H1 (cell line): ENCODE measurements around the gene MYH16. TPM values are rescaled to one million over a fixed set of nuclear protein-coding genes. Genes with fewer than 3 reads are reported as not detected.

ENCODE experiments used
- CTCF ChIA-PET: fragments of 300-600 bp; sonication (Branson Sonifier 250); formaldehyde crosslinking; loops from one replicate; lab custom pipeline; 2021; ENCODE audit not compliant: partially characterized antibody; lab: Charles Lee
- POLR2A ChIA-PET: fragments of 300-600 bp; sonication (Branson Sonifier 250); formaldehyde crosslinking; loops from one replicate; lab custom pipeline; 2021; ENCODE audit warnings: inconsistent platforms; ENCODE audit not compliant: partially characterized antibody; lab: Charles Lee
- DNase-seq, 2 experiments: peaks; one replicate each; pipeline versions ENCODE4 v3.0.0 to v3.0.0-alpha.2; 2010 to 2022; ENCODE audit warnings: low spot score in 2 of 2, low read depth in 1 of 2, mixed read lengths in 1 of 2
- FAIRE-seq: peaks from 2 replicates; lab custom pipeline; 2011; peaks lifted over from hg19 to GRCh38; lab: Jason Lieb, UNC
- H2AFZ ChIP-seq: 2 replicates; pipeline ENCODE4 v1.8.1; 2012; ENCODE audit warnings: low read length, inconsistent platforms
- H2AK5ac ChIP-seq: 2 replicates; pipeline ENCODE4 v1.6.1; 2013; ENCODE audit warnings: low read depth, low read length
- H2BK120ac ChIP-seq: replicated peaks from 2 replicates; pipeline ENCODE3; 2013; ENCODE audit warnings: low read depth, low read length, inconsistent platforms
- H2BK12ac ChIP-seq: 2 replicates; pipeline ENCODE4 v1.6.1; 2013; ENCODE audit warnings: low read depth, low read length
- H2BK15ac ChIP-seq: 2 replicates; pipeline ENCODE4 v1.6.1; 2013; ENCODE audit warnings: low read length
- H2BK20ac ChIP-seq: 2 replicates; pipeline ENCODE4 v1.6.1; 2013; ENCODE audit warnings: low read length
- H2BK5ac ChIP-seq: 2 replicates; pipeline ENCODE4 v1.6.1; 2013; ENCODE audit warnings: low read depth, low read length
- H3K14ac ChIP-seq: 2 replicates; pipeline ENCODE4 v1.6.1; 2013; ENCODE audit warnings: inconsistent platforms; ENCODE audit not compliant: insufficient read length
- H3K18ac ChIP-seq: 2 replicates; pipeline ENCODE4 v1.6.1; 2013; ENCODE audit warnings: low read length; ENCODE audit errors: extremely low read depth
- H3K23ac ChIP-seq: 2 replicates; pipeline ENCODE4 v1.6.1; 2013; ENCODE audit warnings: inconsistent platforms; ENCODE audit not compliant: insufficient read length
- H3K23me2 ChIP-seq: 2 replicates; pipeline ENCODE4 v1.6.1; 2013; ENCODE audit warnings: low read depth, low read length
- H3K27ac ChIP-seq: 2 replicates; pipeline ENCODE4 v1.6.1; 2011; ENCODE audit warnings: low read depth, low read length, inconsistent platforms
- H3K27me3 ChIP-seq, 4 experiments: replicated peaks in 1 of 4; 1 replicate in 1 of 4; 2 replicates in 3 of 4; pipeline versions ENCODE4 v1.6.1 to v1.8.1; 2011 to 2013; ENCODE audit warnings: low read length in 3 of 4, mild to moderate bottlenecking in 3 of 4, inconsistent platforms in 2 of 4, mixed read lengths in 2 of 4, moderate library complexity in 1 of 4; ENCODE audit not compliant: control insufficient read depth in 3 of 4, insufficient read depth in 3 of 4; ENCODE audit errors: extremely low read depth in 1 of 4
- H3K36me3 ChIP-seq, 4 experiments: 2 replicates each; pipeline versions ENCODE4 v1.6.1 to v1.8.1; 2011 to 2013; ENCODE audit warnings: mild to moderate bottlenecking in 4 of 4, low read length in 3 of 4, moderate library complexity in 2 of 4, control low read depth in 1 of 4, inconsistent platforms in 1 of 4; ENCODE audit not compliant: insufficient read depth in 4 of 4, control insufficient read depth in 2 of 4
- H3K4ac ChIP-seq: replicated peaks from 2 replicates; pipeline ENCODE3; 2013; ENCODE audit warnings: low read length, low read depth, mixed read lengths, inconsistent platforms; ENCODE audit not compliant: insufficient read length
- H3K4me1 ChIP-seq, 4 experiments: replicated peaks in 1 of 4; 1 replicate in 1 of 4; 2 replicates in 3 of 4; pipeline versions ENCODE4 v1.6.1 to v1.8.1; 2011 to 2013; ENCODE audit warnings: low read length in 3 of 4, inconsistent platforms in 2 of 4, mixed read lengths in 1 of 4; ENCODE audit not compliant: insufficient read depth in 4 of 4, control insufficient read depth in 3 of 4
- H3K4me2 ChIP-seq, 2 experiments: 2 replicates each; pipeline versions ENCODE4 v1.6.1 to v1.8.1; 2011 to 2013; ENCODE audit warnings: low read depth in 2 of 2, low read length in 2 of 2, control low read depth in 1 of 2, inconsistent platforms in 1 of 2, mild to moderate bottlenecking in 1 of 2; ENCODE audit not compliant: insufficient read depth in 1 of 2
- H3K4me3 ChIP-seq, 4 experiments: fragments of 200-600, 300-600 bp in 1 of 4; sonication (generic), shearing (Covaris generic), sonication (Bioruptor Twin) in 1 of 4; 2 replicates each; pipeline versions ENCODE4 v1.5.1 to v1.8.1; 2011 to 2016; ENCODE audit warnings: low read length in 4 of 4, low read depth in 3 of 4, control low read depth in 2 of 4, inconsistent platforms in 2 of 4, mild to moderate bottlenecking in 2 of 4, mixed read lengths in 1 of 4, moderate library complexity in 1 of 4; ENCODE audit not compliant: insufficient read depth in 2 of 4; ENCODE audit errors: extremely low read depth in 1 of 4
- H3K56ac ChIP-seq: replicated peaks from 2 replicates; pipeline ENCODE3; 2013; ENCODE audit warnings: low read depth, mild to moderate bottlenecking, mixed read lengths, low read length, inconsistent platforms; ENCODE audit not compliant: insufficient read length
- H3K79me1 ChIP-seq: 2 replicates; pipeline ENCODE4 v1.6.1; 2013; ENCODE audit warnings: low read depth, low read length, control low read depth
- H3K79me2 ChIP-seq, 2 experiments: 2 replicates each; pipeline versions ENCODE4 v1.6.1 to v1.8.1; 2012 to 2013; ENCODE audit warnings: low read length in 2 of 2, mild to moderate bottlenecking in 2 of 2, inconsistent platforms in 1 of 2; ENCODE audit not compliant: insufficient read depth in 2 of 2, control insufficient read depth in 1 of 2
- H3K9ac ChIP-seq, 4 experiments: replicated peaks in 1 of 4; 1 replicate in 1 of 4; 2 replicates in 3 of 4; pipeline versions ENCODE4 v1.6.1 to v1.8.1; 2011 to 2013; ENCODE audit warnings: low read depth in 3 of 4, low read length in 3 of 4, control low read depth in 2 of 4, mild to moderate bottlenecking in 2 of 4, moderate library complexity in 2 of 4, inconsistent platforms in 1 of 4; ENCODE audit errors: extremely low read depth in 1 of 4
- H3K9me3 ChIP-seq, 2 experiments: 2 replicates each; pipeline versions ENCODE4 v1.6.1 to v1.8.1; 2012 to 2013; ENCODE audit warnings: mild to moderate bottlenecking in 2 of 2, moderate library complexity in 2 of 2, control low read depth in 1 of 2, inconsistent platforms in 1 of 2, low read depth in 1 of 2, low read length in 1 of 2, mixed read lengths in 1 of 2; ENCODE audit not compliant: insufficient read depth in 2 of 2
- H4K20me1 ChIP-seq, 2 experiments: replicated peaks in 1 of 2; 2 replicates each; pipeline versions ENCODE3 to v1.8.1; 2011 to 2013; ENCODE audit warnings: inconsistent platforms in 2 of 2, low read length in 2 of 2, mild to moderate bottlenecking in 1 of 2; ENCODE audit not compliant: insufficient read depth in 2 of 2, control insufficient read depth in 1 of 2
- H4K5ac ChIP-seq: 2 replicates; pipeline ENCODE4 v1.6.1; 2013; ENCODE audit warnings: low read length, low read depth, mixed read lengths, inconsistent platforms; ENCODE audit not compliant: insufficient read length
- H4K8ac ChIP-seq: 2 replicates; pipeline ENCODE4 v1.8.0; 2013; ENCODE audit warnings: mild to moderate bottlenecking, moderate library complexity, low read length, inconsistent platforms; ENCODE audit not compliant: insufficient read depth; ENCODE audit errors: extremely low read depth
- H4K91ac ChIP-seq: replicated peaks from 2 replicates; pipeline ENCODE3; 2013; ENCODE audit warnings: low read length, mixed read lengths, inconsistent platforms; ENCODE audit not compliant: insufficient read length
- CEBPB ChIP-seq: IDR thresholded peaks from 2 replicates; pipeline ENCODE4 v1.6.1; 2012; ENCODE audit warnings: low read depth, low read length
- CTCF ChIP-seq, 3 experiments: IDR thresholded peaks; 1 replicate in 2 of 3; 2 replicates in 1 of 3; pipeline versions ENCODE4 v1.5.1 to v1.6.1; 2011; ENCODE audit warnings: low read length in 3 of 3, mild to moderate bottlenecking in 3 of 3, inconsistent platforms in 2 of 3, low read depth in 1 of 3, moderate library complexity in 1 of 3; ENCODE audit not compliant: insufficient read depth in 1 of 3; ENCODE audit errors: control extremely low read depth in 1 of 3
- RAD21 ChIP-seq, 2 experiments: IDR thresholded peaks in 1 of 2; conservative IDR thresholded peaks in 1 of 2; 2 replicates each; pipeline ENCODE4 v1.6.1; 2011; ENCODE audit warnings: low read depth in 2 of 2, low read length in 2 of 2, improper control_type of control experiment in 1 of 2, inconsistent platforms in 1 of 2, mild to moderate bottlenecking in 1 of 2, moderate library complexity in 1 of 2
- WGBS, 2 experiments: shearing (Covaris generic) in 1 of 2; methylation state at CpG; one replicate each; pipeline versions ENCODE4 v1.1.6 to v1.1.7; 2013 to 2015; ENCODE audit warnings: low lambda C conversion rate in 2 of 2, mixed read lengths in 2 of 2, inconsistent platforms in 1 of 2, low coverage in 1 of 2, missing lambda C conversion rate in 1 of 2; ENCODE audit not compliant: insufficient replicate concordance in 2 of 2, insufficient coverage in 1 of 2, insufficient read length in 1 of 2; ENCODE audit errors: extremely low coverage in 1 of 2, missing lambda C conversion rate in 1 of 2; 5-methylcytosine and 5-hydroxymethylcytosine counted together
- polyA plus RNA-seq, 7 experiments: library from polyadenylated mRNA; depleted of rRNA in 3 of 7; stranded (reverse) in 5 of 7; unstranded in 2 of 7; fragments of >200 nt in 5 of 7; fragments of 200-250 nt in 2 of 7; gene quantifications; 1 replicate in 5 of 7; 2 replicates in 1 of 7; 4 replicates in 1 of 7; pipeline versions ENCODE4 v1.2.1 to v1.2.3, GENCODE V29; 2011 to 2013; ENCODE audit warnings: missing spikeins in 2 of 7, mixed read lengths in 2 of 7
- total RNA-seq: library from RNA; stranded (reverse); fragmentation: NEBNext Ultra II Directional; extraction: Animal tissue kit (Norgen Biotek cat#: 25700); gene quantifications from 2 replicates; pipeline ENCODE4 v1.2.1, GENCODE V29; 2021

MYH16 gene
- total and polyA plus RNA-seq, 2 of the 8 experiments (the other 6 are each of a cell fraction or from before 2014, with no cell fraction given), result not detected

DNA sequence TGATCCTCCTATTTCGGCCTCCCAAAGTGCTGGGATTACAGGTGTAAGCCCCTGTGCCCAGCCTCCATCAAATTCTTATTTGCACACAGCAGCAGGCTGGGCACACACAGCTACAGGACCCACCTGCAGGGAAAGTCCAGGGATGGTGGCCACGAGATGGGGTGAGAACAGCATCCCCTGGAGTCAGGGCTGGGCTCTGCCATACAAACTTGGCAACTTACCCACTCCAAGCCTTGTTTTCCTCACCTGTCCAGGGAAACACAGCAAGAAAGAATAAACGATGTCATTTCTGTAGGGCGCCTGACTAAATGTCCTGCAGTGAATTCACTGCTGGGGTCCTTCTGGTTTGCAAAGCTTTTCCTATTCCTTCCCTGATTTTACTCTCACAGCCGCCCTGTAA, 5.5 kb downstream of the MYH16 start:
- H4K91ac ChIP-seq, result no peak overlapping the region
- H3K23ac ChIP-seq, result no peak overlapping the region
- no peak overlapping the region for H3K4me2 ChIP-seq
- no peaks in the 10 kb centered on the region for H4K20me1 ChIP-seq
- no peaks in the 10 kb centered on the region; the same call in 1 of the 2 replicates for H3K23me2 ChIP-seq
- no peak overlapping the region for H2BK20ac ChIP-seq
- FAIRE-seq, result no peak
- no peak overlapping the region for H3K4ac ChIP-seq
- ChIA-PET POLR2A (interaction anchor here (1.3 kb wide), 1 partner anchor 16 kb away, joined by 3 read pairs; no protein-coding TSS in a partner anchor), CTCF (interaction anchor here (0.7 to 2.3 kb wide), 6 partner anchors 8 to 259 kb away, joined by 3 to 10 read pairs (median 3); no protein-coding TSS in a partner anchor)
- H3K14ac ChIP-seq, result no peak overlapping the region
- no peak overlapping the region for H3K18ac ChIP-seq
- no peaks in the 10 kb centered on the region for H3K9me3 ChIP-seq
- H2BK12ac ChIP-seq, result no peak overlapping the region
- TF ChIP-seq CEBPB (no peak), RAD21 (IDR thresholded peaks at IDR 0.05 in 1 of 2, conservative IDR thresholded peaks at IDR 0.05 in 1 of 2; ENCODE audit: low read depth in 2 of 2, low read length in 2 of 2) (peak; percentile 32 to 36), CTCF (IDR thresholded peaks at IDR 0.05; ENCODE audit: control extremely low read depth in 1 of 3, insufficient read depth in 1 of 3, low read depth in 1 of 3, low read length in 3 of 3) (peak; percentile 2 to 35 (median 28); a peak in 2 of 4 replicates)
- TF ChIP-seq, all 59 proteins: peak for 2
- Histone ChIP-seq H3K27me3 (no peaks in the 10 kb centered on the region), H3K79me1 (no peaks in the 10 kb centered on the region), H3K9ac (no peak overlapping the region), H4K5ac (no peak overlapping the region), H4K8ac (no peak overlapping the region), H3K36me3 (no peaks in the 10 kb centered on the region), H3K4me1 (no peaks in the 10 kb centered on the region), H3K4me3 (no peak overlapping the region), H2BK15ac (no peak overlapping the region), H3K79me2 (no peaks in the 10 kb centered on the region), H3K56ac (no peak overlapping the region), H2AFZ (no peak overlapping the region), H2AK5ac (no peak overlapping the region), H2BK120ac (no peak overlapping the region), H2BK5ac (no peak overlapping the region), H3K27ac (no peak overlapping the region)
- 83% methylated on average over 5 of the region's 5 CpGs; no CpG with 5 or more reads in 1 of the 2 experiments for WGBS, 2 experiments
- no peak for DNase-seq
